ENCODE measurements around the gene HINT2. TPM values are rescaled to one million over a fixed set of nuclear protein-coding genes. Genes with fewer than 3 reads are reported as not detected.

Gene HINT2
- 10 to 100 TPM; 48.7 to 77.5 (median 57.4) TPM for total RNA-seq
- polyA plus RNA-seq = 100 to 1,000 TPM in 1 of 2 donors, 10 to 100 TPM in 1; 51.4 to 139 TPM
- long read RNA-seq, donor 1, transcript HINT2-201 (5 exons, 628 nt) = major isoform, 26 of 29 reads
- long read RNA-seq, donor 1, partial matches to known transcripts = 2 of 29 reads
- long read RNA-seq, donor 1, other reads (novel, unspliced or antisense) = 0 of 29 reads
- long read RNA-seq, donor 2, transcript HINT2-201 (5 exons, 628 nt) = major isoform, 15 of 17 reads
- long read RNA-seq, donor 2, partial matches to known transcripts = 1 of 17 reads
- long read RNA-seq, donor 2, other reads (novel, unspliced or antisense) = 0 of 17 reads
- long read RNA-seq, donor 3, transcript HINT2-201 (5 exons, 628 nt) = major isoform, 19 of 22 reads
- long read RNA-seq, donor 3, partial matches to known transcripts = 1 of 22 reads
- long read RNA-seq, donor 3, other reads (novel, unspliced or antisense) = 0 of 22 reads

DNA sequence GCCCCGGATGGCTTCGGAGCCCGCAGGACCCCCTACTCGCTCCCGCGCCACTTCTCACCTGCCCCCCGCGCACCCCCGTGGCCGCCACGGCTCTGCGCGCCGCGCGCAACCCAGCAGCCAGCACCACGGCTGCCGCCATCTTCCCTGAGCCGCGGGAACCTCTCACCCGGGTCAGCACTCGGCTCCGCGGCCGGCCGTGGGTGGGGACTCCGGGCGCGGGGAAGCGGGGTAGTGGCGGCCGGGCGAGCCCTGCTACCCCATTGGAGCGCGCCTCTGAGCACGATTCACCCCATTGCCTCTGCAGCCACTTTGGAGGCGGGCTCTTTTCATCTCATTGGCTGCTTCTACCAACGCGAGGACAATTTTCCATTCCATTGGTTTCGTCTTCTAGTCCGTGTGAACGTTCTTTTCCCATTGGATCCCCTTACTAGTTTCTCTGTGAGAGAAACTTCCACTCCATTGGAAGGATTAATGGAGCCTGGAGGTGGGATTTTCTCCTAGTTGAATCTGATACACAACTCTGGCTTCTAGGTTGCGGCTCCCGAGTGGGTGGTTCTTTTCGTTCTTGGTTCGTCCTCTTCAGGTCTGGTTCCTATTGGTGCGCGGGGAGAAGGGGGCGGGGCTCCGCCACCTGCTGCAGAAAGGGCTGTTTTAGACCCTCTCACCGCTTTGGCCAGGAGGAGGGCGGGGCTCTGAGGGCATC lies at the start of gene HINT2:
HINT2 (minus strand) TSS at position 202 of the 703 bp plus-strand sequence; CDS start at position 139, 63 bp downstream.
- DNase-seq (peak; percentile 96 to 98 (median 97)), ATAC-seq (peak; percentile 93 to 95 (median 93))
- intact Hi-C loops (cut with DNase I) = loop anchor here in 5 of 10 donors (2.0 to 10.0 kb wide), 4 partner anchors 24 to 160 kb away; partner anchors contain the start of genes NPR2 (in 3 of the 5), CCDC107 (in 2 of the 5), RMRP (in 2 of the 5) and MSMP (in 1 of the 5)
- Histone ChIP-seq H3K4me3 (peak within 1 kb of the TSS; percentile 67 to 99 (median 85)), H3K9me3 (no peaks in the 10 kb centered on the region), H3K27me3 (no peaks in the 10 kb centered on the region), H3K36me3 (peaks cover 0 to under 1% (median 0%) of the 10 kb centered on the region in 9 donors), H3K4me1 (peaks cover 5 to 40% (median 31%) of the 10 kb centered on the region in 12 donors), H3K27ac (peak within 1 kb of the TSS; percentile 89 to 100 (median 98))
- WGBS, 4 donors = 0 to 1% (median 0%) methylated on average over 20 to 52 of the region's 52 CpGs
- TF ChIP-seq POLR2A (IDR thresholded peaks at IDR 0.05) = peak; percentile 86 to 97
- TF ChIP-seq, protein P1, sequence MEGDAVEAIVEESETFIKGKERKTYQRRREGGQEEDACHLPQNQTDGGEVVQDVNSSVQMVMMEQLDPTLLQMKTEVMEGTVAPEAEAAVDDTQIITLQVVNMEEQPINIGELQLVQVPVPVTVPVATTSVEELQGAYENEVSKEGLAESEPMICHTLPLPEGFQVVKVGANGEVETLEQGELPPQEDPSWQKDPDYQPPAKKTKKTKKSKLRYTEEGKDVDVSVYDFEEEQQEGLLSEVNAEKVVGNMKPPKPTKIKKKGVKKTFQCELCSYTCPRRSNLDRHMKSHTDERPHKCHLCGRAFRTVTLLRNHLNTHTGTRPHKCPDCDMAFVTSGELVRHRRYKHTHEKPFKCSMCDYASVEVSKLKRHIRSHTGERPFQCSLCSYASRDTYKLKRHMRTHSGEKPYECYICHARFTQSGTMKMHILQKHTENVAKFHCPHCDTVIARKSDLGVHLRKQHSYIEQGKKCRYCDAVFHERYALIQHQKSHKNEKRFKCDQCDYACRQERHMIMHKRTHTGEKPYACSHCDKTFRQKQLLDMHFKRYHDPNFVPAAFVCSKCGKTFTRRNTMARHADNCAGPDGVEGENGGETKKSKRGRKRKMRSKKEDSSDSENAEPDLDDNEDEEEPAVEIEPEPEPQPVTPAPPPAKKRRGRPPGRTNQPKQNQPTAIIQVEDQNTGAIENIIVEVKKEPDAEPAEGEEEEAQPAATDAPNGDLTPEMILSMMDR (IDR thresholded peaks at IDR 0.05) = peak in 1 of 12 donors; percentile 5

DNA sequence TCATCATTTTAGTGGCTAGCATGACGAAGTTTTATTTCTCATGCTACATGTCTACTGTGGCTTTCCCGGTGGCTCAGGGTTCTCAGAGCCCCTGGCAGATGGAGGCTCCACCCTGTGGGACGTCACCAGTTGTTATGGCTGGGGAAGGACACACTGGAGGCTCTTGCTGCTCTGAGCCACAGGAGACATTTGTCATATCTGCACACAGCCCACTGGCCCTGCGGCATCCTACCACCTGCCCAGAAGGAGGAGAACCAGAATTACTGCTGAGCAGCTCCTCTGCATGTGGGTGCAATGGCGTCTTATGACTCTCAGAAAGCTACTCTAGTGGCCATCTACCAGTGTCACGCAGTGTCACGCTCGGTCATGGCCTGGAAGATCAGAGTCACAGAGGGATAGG lies 48.7 kb upstream of the HINT2 start:
- H3K36me3 ChIP-seq = no peaks in the 10 kb centered on the region
- 75 to 87% (median 81%) methylated on average over 8 of the region's 8 CpGs for WGBS, 4 donors
- DNase-seq = no peak
- H3K9me3 ChIP-seq = no peaks in the 10 kb centered on the region
- H3K27me3 ChIP-seq = peaks cover 0 to 20% (median 0%) of the 10 kb centered on the region in 9 donors
- H3K4me1 ChIP-seq = peaks cover 0 to 20% (median 0%) of the 10 kb centered on the region in 12 donors
- TF ChIP-seq, protein P1 (IDR thresholded peaks at IDR 0.05) = no peak
- no peak for TF ChIP-seq POLR2A (IDR thresholded peaks at IDR 0.05)
- peak in 2 of 4 donors; percentile 29 to 33 for ATAC-seq
- H3K27ac ChIP-seq = no peak overlapping the region
- no peak overlapping the region for H3K4me3 ChIP-seq
- intact Hi-C loops (cut with DNase I) = no loop called here

DNA sequence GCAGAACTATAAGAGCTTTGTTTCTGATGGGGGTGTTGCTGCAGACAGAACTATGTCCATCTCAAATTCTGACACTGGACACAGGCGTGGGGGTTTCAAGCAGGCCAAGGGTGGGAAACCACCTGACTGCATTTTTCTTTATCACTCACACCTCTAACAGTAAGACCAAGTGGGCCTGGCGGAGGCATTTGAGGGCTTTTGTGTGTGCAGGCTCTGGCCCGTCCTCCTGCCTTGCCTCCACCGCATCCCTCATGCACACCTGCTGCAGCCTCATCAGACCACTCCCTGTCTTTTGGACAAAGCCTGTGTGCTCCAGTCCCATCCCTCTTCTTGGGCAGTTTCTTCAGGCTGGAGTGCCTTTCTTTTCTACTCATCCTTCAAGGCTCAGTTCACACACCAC lies 47.5 kb upstream of the HINT2 start:
- peaks cover 0 to 23% (median 0%) of the 10 kb centered on the region in 12 donors for H3K4me1 ChIP-seq
- no peak overlapping the region for H3K4me3 ChIP-seq
- 87 to 96% (median 92%) methylated on average over 4 of the region's 4 CpGs for WGBS, 4 donors
- DNase-seq (no peak), ATAC-seq (no peak)
- intact Hi-C loops (cut with DNase I) = no loop called here
- H3K9me3 ChIP-seq = no peaks in the 10 kb centered on the region
- peaks cover 0 to 20% (median 0%) of the 10 kb centered on the region in 9 donors for H3K27me3 ChIP-seq
- no peaks in the 10 kb centered on the region for H3K36me3 ChIP-seq
- no peak overlapping the region for H3K27ac ChIP-seq
- TF ChIP-seq, protein P1 (IDR thresholded peaks at IDR 0.05) = no peak
- no peak for TF ChIP-seq POLR2A (IDR thresholded peaks at IDR 0.05)

All from heart left ventricle (tissue), 16 donors.